ENCODE measurements around the gene TMEFF2.

The TMEFF2 gene

DNA sequence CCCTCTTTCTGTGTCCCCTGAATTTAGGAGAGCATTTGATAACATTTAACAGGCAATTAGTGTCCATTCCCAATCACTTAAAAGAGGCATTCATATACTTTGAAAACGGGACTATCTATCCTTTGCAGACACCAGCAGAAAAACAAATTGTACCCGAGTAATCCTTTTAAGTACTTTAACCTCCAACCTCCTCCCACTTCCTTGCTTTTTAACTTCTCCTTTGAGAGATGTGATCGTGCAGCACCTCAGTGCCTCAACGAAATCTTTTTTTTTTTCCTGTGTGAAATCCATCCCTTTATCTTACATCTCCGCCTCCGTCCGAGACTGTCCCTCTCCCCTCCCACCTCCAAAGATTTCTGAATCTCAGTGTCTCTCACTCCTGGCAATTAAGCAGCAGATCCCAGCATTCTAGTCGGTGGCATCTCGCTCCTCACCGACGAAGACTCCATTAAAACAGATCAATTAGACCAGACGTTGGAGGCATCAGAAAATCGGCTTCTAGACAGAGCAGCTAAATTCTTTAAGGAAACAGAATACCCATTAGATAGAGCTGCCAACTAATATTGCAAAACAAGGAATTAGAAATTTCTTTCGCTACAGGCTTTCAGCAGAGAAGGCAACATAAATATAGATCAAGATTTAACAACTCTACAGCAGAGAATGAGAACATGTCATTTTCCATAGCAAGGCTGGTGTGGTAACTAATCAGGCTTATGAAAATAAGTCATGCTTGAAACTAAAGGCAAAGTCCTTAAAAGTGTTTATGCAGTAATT, 1.9 kb upstream of the TMEFF2 start:
- no peaks in the 10 kb centered on the region for H3F3A ChIP-seq (ENCODE audit: insufficient read depth)
- no peaks in the 10 kb centered on the region for H3K79me2 ChIP-seq (ENCODE audit: insufficient read depth, low read length)
- H3K27me3 ChIP-seq (ENCODE audit: low read length) = no peaks in the 10 kb centered on the region
- H3K36me3 ChIP-seq (ENCODE audit: low read length) = no peaks in the 10 kb centered on the region
- no peak overlapping the region for H3K4me3 ChIP-seq (ENCODE audit: insufficient read depth, low read length, poor library complexity, severe bottlenecking)
- TF ChIP-seq EZH2phosphoT487 (conservative IDR thresholded peaks at IDR 0.05; ENCODE audit: low read length) (no peak), CTCF (IDR thresholded peaks at IDR 0.05; ENCODE audit: insufficient read depth, low read length, poor library complexity, severe bottlenecking) (no peak)
- H3K9me3 ChIP-seq (ENCODE audit: insufficient read depth, low read length) = no peaks in the 10 kb centered on the region
- H3K9ac ChIP-seq (ENCODE audit: low read length) = no peak overlapping the region
- H4K20me1 ChIP-seq (ENCODE audit: low read depth, low read length) = no peaks in the 10 kb centered on the region
- H3K27ac ChIP-seq (ENCODE audit: low read depth, low read length) = no peak overlapping the region
- H3K9me2 ChIP-seq (replicated peaks; ENCODE audit: insufficient read depth, low read length) = no peaks in the 10 kb centered on the region
- no peak overlapping the region for H3K4me2 ChIP-seq (ENCODE audit: low read depth, low read length, poor library complexity, severe bottlenecking)
- no peak overlapping the region for H2AFZ ChIP-seq (ENCODE audit: low read depth, low read length, severe bottlenecking)

- no peak overlapping the region for H3K4me2 ChIP-seq (ENCODE audit: low read depth, low read length, poor library complexity, severe bottlenecking)
- H3K27me3 ChIP-seq (ENCODE audit: low read length) = no peaks in the 10 kb centered on the region
- H3F3A ChIP-seq (ENCODE audit: insufficient read depth) = no peaks in the 10 kb centered on the region
- H3K9ac ChIP-seq (ENCODE audit: low read length) = no peak overlapping the region
- no peaks in the 10 kb centered on the region for H3K79me2 ChIP-seq (ENCODE audit: insufficient read depth, low read length)
- TF ChIP-seq EZH2phosphoT487 (conservative IDR thresholded peaks at IDR 0.05; ENCODE audit: low read length) = no peak
- TF ChIP-seq CTCF (IDR thresholded peaks at IDR 0.05; ENCODE audit: insufficient read depth, low read length, poor library complexity, severe bottlenecking) = no peak
- no peak overlapping the region for H3K27ac ChIP-seq (ENCODE audit: low read depth, low read length)
- no peaks in the 10 kb centered on the region for H3K36me3 ChIP-seq (ENCODE audit: low read length)
- H3K4me3 ChIP-seq (ENCODE audit: insufficient read depth, low read length, poor library complexity, severe bottlenecking) = no peak overlapping the region
- no peaks in the 10 kb centered on the region for H4K20me1 ChIP-seq (ENCODE audit: low read depth, low read length)
- no peaks in the 10 kb centered on the region for H3K9me3 ChIP-seq (ENCODE audit: insufficient read depth, low read length)
- no peak overlapping the region for H2AFZ ChIP-seq (ENCODE audit: low read depth, low read length, severe bottlenecking)
- no peaks in the 10 kb centered on the region for H3K9me2 ChIP-seq (replicated peaks; ENCODE audit: insufficient read depth, low read length)
Observed at GRCh38 chr2:192195548-192196418, 1.1 kb upstream of the TMEFF2 start.

- Histone ChIP-seq H3K79me2 (ENCODE audit: insufficient read depth, low read length) (no peaks in the 10 kb centered on the region), H3K4me3 (ENCODE audit: insufficient read depth, low read length, poor library complexity, severe bottlenecking) (no peak overlapping the region), H3K27me3 (ENCODE audit: low read length) (no peaks in the 10 kb centered on the region), H3K9me3 (ENCODE audit: insufficient read depth, low read length) (no peaks in the 10 kb centered on the region), H3K9ac (ENCODE audit: low read length) (no peak overlapping the region), H2AFZ (ENCODE audit: low read depth, low read length, severe bottlenecking) (no peak overlapping the region), H3K4me2 (ENCODE audit: low read depth, low read length, poor library complexity, severe bottlenecking) (no peak overlapping the region), H3K27ac (ENCODE audit: low read depth, low read length) (no peak overlapping the region), H3K9me2 (replicated peaks; ENCODE audit: insufficient read depth, low read length) (no peaks in the 10 kb centered on the region), H3K36me3 (ENCODE audit: low read length) (no peaks in the 10 kb centered on the region), H3F3A (ENCODE audit: insufficient read depth) (no peaks in the 10 kb centered on the region), H4K20me1 (ENCODE audit: low read depth, low read length) (no peaks in the 10 kb centered on the region)
- no peak for TF ChIP-seq EZH2phosphoT487 (conservative IDR thresholded peaks at IDR 0.05; ENCODE audit: low read length)
- no peak for TF ChIP-seq CTCF (IDR thresholded peaks at IDR 0.05; ENCODE audit: insufficient read depth, low read length, poor library complexity, severe bottlenecking)
Observed at GRCh38 chr2:192194265-192194865, 368 bp downstream of the TMEFF2 start.

Measured in SU-DHL-6 (cell line).